ENCODE data around the gene HSD11B2. TPM values are rescaled to one million over a fixed set of nuclear protein-coding genes. Genes with fewer than 3 reads are reported as not detected.
A peak's percentile ranks its signal among the peaks of the same experiment; 100 is the strongest.

Gene HSD11B2
- total and polyA plus RNA-seq, 4 donors, result 0.51 to 6.7 (median 2.2) TPM

DNA sequence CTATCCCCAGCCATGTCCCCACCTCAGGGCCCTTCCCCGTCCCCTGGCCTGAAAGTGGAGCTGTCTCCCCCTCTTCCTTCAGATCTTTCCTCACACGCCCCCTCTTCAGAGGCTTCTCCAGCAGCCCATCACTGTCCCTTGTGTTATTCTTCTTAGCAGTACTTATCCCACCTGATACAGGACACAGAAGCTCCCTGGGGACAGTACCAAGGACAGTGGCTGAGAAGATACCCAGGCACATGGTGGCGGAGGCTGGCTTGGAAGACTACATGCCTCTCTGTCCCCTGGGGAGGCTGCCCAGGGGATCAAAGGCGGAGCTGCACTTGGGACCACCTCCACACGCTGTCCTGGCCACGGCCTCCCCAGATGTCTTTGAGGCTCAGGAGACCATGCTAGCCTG is 23.9 kb downstream of the HSD11B2 start:
- H3K9me3 ChIP-seq (ENCODE audit: control insufficient read depth in 4 of 4, low read length in 3 of 4), result no peaks in the 10 kb centered on the region
- no peak overlapping the region for H3K9ac ChIP-seq (ENCODE audit: low read depth in 1 of 2, low read length in 2 of 2)
- 97% methylated on average over 6 of the region's 6 CpGs for whole genome bisulfite sequencing
- H3K36me3 ChIP-seq (ENCODE audit: control insufficient read depth in 4 of 4, insufficient read depth in 3 of 4, low read depth in 1 of 4, low read length in 3 of 4), result peaks cover 0 to 9% (median 5%) of the 10 kb centered on the region in 4 donors
- peaks cover 15 to 56% (median 30%) of the 10 kb centered on the region in 4 donors for H3K4me1 ChIP-seq (ENCODE audit: control insufficient read depth in 4 of 4, insufficient read depth in 4 of 4, low read length in 3 of 4)
- no peak for DNase-seq (ENCODE audit: low spot score)
- TF ChIP-seq, protein P1, sequence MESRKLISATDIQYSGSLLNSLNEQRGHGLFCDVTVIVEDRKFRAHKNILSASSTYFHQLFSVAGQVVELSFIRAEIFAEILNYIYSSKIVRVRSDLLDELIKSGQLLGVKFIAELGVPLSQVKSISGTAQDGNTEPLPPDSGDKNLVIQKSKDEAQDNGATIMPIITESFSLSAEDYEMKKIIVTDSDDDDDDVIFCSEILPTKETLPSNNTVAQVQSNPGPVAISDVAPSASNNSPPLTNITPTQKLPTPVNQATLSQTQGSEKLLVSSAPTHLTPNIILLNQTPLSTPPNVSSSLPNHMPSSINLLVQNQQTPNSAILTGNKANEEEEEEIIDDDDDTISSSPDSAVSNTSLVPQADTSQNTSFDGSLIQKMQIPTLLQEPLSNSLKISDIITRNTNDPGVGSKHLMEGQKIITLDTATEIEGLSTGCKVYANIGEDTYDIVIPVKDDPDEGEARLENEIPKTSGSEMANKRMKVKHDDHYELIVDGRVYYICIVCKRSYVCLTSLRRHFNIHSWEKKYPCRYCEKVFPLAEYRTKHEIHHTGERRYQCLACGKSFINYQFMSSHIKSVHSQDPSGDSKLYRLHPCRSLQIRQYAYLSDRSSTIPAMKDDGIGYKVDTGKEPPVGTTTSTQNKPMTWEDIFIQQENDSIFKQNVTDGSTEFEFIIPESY (IDR thresholded peaks at IDR 0.05), result no peak
- TF ChIP-seq NR2F2 (IDR thresholded peaks at IDR 0.05) (no peak), RXRA (IDR thresholded peaks at IDR 0.05) (no peak), TAF1 (conservative IDR thresholded peaks at IDR 0.05) (no peak), GABPA (IDR thresholded peaks at IDR 0.05 in 1 of 2, conservative IDR thresholded peaks at IDR 0.05 in 1 of 2) (no peak), FOXA1 (IDR thresholded peaks at IDR 0.05) (no peak), FOXA2 (IDR thresholded peaks at IDR 0.05) (no peak), SP1 (IDR thresholded peaks at IDR 0.05) (no peak), JUND (IDR thresholded peaks at IDR 0.05) (no peak), RAD21 (IDR thresholded peaks at IDR 0.05) (no peak), HNF4A (conservative IDR thresholded peaks at IDR 0.05) (no peak), YY1 (IDR thresholded peaks at IDR 0.05) (no peak)
- TF ChIP-seq, protein P2, sequence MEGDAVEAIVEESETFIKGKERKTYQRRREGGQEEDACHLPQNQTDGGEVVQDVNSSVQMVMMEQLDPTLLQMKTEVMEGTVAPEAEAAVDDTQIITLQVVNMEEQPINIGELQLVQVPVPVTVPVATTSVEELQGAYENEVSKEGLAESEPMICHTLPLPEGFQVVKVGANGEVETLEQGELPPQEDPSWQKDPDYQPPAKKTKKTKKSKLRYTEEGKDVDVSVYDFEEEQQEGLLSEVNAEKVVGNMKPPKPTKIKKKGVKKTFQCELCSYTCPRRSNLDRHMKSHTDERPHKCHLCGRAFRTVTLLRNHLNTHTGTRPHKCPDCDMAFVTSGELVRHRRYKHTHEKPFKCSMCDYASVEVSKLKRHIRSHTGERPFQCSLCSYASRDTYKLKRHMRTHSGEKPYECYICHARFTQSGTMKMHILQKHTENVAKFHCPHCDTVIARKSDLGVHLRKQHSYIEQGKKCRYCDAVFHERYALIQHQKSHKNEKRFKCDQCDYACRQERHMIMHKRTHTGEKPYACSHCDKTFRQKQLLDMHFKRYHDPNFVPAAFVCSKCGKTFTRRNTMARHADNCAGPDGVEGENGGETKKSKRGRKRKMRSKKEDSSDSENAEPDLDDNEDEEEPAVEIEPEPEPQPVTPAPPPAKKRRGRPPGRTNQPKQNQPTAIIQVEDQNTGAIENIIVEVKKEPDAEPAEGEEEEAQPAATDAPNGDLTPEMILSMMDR (IDR thresholded peaks at IDR 0.05; ENCODE audit: low read depth, low read length, missing input control), result no peak
- TF ChIP-seq, protein P3, sequence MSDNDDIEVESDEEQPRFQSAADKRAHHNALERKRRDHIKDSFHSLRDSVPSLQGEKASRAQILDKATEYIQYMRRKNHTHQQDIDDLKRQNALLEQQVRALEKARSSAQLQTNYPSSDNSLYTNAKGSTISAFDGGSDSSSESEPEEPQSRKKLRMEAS (IDR thresholded peaks at IDR 0.05), result no peak
- TF ChIP-seq, protein P4, sequence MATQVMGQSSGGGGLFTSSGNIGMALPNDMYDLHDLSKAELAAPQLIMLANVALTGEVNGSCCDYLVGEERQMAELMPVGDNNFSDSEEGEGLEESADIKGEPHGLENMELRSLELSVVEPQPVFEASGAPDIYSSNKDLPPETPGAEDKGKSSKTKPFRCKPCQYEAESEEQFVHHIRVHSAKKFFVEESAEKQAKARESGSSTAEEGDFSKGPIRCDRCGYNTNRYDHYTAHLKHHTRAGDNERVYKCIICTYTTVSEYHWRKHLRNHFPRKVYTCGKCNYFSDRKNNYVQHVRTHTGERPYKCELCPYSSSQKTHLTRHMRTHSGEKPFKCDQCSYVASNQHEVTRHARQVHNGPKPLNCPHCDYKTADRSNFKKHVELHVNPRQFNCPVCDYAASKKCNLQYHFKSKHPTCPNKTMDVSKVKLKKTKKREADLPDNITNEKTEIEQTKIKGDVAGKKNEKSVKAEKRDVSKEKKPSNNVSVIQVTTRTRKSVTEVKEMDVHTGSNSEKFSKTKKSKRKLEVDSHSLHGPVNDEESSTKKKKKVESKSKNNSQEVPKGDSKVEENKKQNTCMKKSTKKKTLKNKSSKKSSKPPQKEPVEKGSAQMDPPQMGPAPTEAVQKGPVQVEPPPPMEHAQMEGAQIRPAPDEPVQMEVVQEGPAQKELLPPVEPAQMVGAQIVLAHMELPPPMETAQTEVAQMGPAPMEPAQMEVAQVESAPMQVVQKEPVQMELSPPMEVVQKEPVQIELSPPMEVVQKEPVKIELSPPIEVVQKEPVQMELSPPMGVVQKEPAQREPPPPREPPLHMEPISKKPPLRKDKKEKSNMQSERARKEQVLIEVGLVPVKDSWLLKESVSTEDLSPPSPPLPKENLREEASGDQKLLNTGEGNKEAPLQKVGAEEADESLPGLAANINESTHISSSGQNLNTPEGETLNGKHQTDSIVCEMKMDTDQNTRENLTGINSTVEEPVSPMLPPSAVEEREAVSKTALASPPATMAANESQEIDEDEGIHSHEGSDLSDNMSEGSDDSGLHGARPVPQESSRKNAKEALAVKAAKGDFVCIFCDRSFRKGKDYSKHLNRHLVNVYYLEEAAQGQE (IDR thresholded peaks at IDR 0.05), result no peak
- H3K27me3 ChIP-seq (ENCODE audit: control insufficient read depth in 4 of 4, insufficient read depth in 4 of 4, low read length in 3 of 4), result no peaks in the 10 kb centered on the region
- no peak overlapping the region for H3K27ac ChIP-seq (ENCODE audit: low read depth in 1 of 2, low read length in 2 of 2)
- no peak overlapping the region for H3K4me3 ChIP-seq (ENCODE audit: low read depth in 1 of 3, low read length in 3 of 3)

DNA sequence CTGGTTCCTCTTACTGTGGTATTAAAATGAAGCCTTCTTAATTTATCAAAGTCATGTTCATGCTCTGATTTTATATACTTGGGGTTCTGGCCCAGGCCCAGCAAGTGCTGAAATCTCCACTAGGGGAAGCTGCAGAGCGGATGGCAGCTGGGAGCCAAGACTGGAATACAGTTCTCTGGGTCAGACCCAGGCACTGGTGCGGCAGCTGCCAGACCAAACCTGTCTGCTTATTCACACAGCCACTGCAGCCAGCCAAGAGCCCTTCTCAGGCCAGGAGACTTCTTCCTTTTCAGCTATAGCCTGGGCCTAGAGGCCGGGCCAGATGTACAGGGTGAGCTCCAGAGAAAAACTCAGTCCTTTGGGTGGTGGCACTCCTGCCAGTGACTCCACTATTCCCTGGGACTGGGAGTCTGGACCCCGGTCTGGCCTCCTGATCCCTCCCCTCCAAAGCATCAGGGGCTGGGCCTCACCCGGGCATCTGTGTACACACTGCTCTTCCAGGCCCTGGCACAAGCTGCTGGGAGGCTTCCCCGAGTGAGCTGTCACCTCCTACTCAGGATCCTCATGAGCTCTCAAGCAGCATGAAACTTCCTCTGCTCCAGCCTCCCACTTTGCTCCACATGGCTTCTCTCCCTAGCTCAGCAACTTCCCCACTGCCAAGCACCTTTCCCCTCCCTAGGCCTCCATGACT is 25.6 kb downstream of the HSD11B2 start:
- no peak overlapping the region for H3K9ac ChIP-seq (ENCODE audit: low read depth in 1 of 2, low read length in 2 of 2)
- H3K4me1 ChIP-seq (ENCODE audit: control insufficient read depth in 4 of 4, insufficient read depth in 4 of 4, low read length in 3 of 4), result peaks cover 12 to 49% (median 31%) of the 10 kb centered on the region in 4 donors
- H3K27ac ChIP-seq (ENCODE audit: low read depth in 1 of 2, low read length in 2 of 2), result no peak overlapping the region
- no peak overlapping the region for H3K4me3 ChIP-seq (ENCODE audit: low read depth in 1 of 3, low read length in 3 of 3)
- H3K36me3 ChIP-seq (ENCODE audit: control insufficient read depth in 4 of 4, insufficient read depth in 3 of 4, low read depth in 1 of 4, low read length in 3 of 4), result peaks cover 0 to 7% (median 5%) of the 10 kb centered on the region in 4 donors
- WGBS, result 53% methylated on average over 6 of the region's 6 CpGs
- H3K9me3 ChIP-seq (ENCODE audit: control insufficient read depth in 4 of 4, low read length in 3 of 4), result no peaks in the 10 kb centered on the region
- no peaks in the 10 kb centered on the region for H3K27me3 ChIP-seq (ENCODE audit: control insufficient read depth in 4 of 4, insufficient read depth in 4 of 4, low read length in 3 of 4)
- DNase-seq (ENCODE audit: low spot score), result no peak
- TF ChIP-seq, protein P2 (IDR thresholded peaks at IDR 0.05; ENCODE audit: low read depth, low read length, missing input control), result peak; percentile 40
- TF ChIP-seq RAD21 (IDR thresholded peaks at IDR 0.05), result peak; percentile 31 to 57
- no peak for TF ChIP-seq EGR1 (IDR thresholded peaks at IDR 0.05; ENCODE audit: low read depth in 2 of 2)
